ENCODE results near the gene HDAC2.

DNA sequence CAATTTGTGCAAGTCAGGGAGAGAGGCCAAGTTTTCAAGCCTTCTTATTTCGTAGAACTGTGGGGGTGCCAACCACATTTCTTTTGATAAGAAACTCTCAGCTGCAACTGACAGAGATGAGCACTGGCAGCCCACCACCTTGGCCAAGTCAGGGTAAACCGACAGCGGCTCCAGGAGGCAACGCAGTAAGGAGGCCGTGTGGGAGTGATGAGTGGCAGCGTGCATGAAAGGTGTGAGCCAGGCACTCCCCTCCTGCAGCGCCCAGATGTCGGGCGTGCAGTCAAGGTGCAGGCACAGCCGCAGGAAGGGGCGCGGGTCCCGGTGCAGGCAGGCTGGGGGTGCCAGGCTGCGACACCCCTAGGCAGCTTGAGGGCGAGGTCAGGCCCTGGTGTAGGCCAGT is 49.2 kb upstream of the HDAC2 start:
- TF ChIP-seq, protein P1, sequence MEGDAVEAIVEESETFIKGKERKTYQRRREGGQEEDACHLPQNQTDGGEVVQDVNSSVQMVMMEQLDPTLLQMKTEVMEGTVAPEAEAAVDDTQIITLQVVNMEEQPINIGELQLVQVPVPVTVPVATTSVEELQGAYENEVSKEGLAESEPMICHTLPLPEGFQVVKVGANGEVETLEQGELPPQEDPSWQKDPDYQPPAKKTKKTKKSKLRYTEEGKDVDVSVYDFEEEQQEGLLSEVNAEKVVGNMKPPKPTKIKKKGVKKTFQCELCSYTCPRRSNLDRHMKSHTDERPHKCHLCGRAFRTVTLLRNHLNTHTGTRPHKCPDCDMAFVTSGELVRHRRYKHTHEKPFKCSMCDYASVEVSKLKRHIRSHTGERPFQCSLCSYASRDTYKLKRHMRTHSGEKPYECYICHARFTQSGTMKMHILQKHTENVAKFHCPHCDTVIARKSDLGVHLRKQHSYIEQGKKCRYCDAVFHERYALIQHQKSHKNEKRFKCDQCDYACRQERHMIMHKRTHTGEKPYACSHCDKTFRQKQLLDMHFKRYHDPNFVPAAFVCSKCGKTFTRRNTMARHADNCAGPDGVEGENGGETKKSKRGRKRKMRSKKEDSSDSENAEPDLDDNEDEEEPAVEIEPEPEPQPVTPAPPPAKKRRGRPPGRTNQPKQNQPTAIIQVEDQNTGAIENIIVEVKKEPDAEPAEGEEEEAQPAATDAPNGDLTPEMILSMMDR (IDR thresholded peaks at IDR 0.05 in 4 of 5, conservative IDR thresholded peaks at IDR 0.05 in 1 of 5) = no peak
- TF ChIP-seq POLR2A (IDR thresholded peaks at IDR 0.05) = no peak

All from gastrocnemius medialis (tissue), 4 donors.